ENCODE data around the gene UBE2Z.
A peak's percentile ranks its signal among the peaks of the same experiment; 100 is the strongest.

UBE2Z gene

GRCh38 chr17:48883171-48883570 is 25.0 kb upstream of the UBE2Z start:
- Histone ChIP-seq H3K9me3 (no peaks in the 10 kb centered on the region), H3K36me3 (replicated peaks) (no peaks in the 10 kb centered on the region), H3K4me1 (peaks cover 5% of the 10 kb centered on the region; the same call in 1 of the 2 replicates), H3K4me3 (no peak overlapping the region), H3K27me3 (ENCODE audit: low read depth) (no peaks in the 10 kb centered on the region)
- no peak for DNase-seq (ENCODE audit: low spot score in 2 of 2)
- in situ Hi-C loops (cut with MboI; ENCODE audit: low sequenced_read_pairs): loop anchor here (5.0 kb wide), 1 partner anchor 81 kb away; no protein-coding TSS in a partner anchor

GRCh38 chr17:48890086-48890485 is 18.1 kb upstream of the UBE2Z start:
- H3K36me3 ChIP-seq (replicated peaks): peaks cover 5% of the 10 kb centered on the region; the same call in 1 of the 2 replicates
- no peak overlapping the region for H3K4me3 ChIP-seq
- no peak for DNase-seq (ENCODE audit: low spot score in 2 of 2)
- in situ Hi-C loops (cut with MboI; ENCODE audit: low sequenced_read_pairs): no loop called here
- no peaks in the 10 kb centered on the region for H3K9me3 ChIP-seq
- H3K27me3 ChIP-seq (ENCODE audit: low read depth): no peaks in the 10 kb centered on the region
- peaks cover 1% of the 10 kb centered on the region; the same call in 1 of the 2 replicates for H3K4me1 ChIP-seq

- in situ Hi-C loops (cut with MboI; ENCODE audit: low sequenced_read_pairs): no loop called here
- DNase-seq (ENCODE audit: low spot score in 2 of 2): no peak
- Histone ChIP-seq H3K9me3 (no peaks in the 10 kb centered on the region), H3K36me3 (replicated peaks) (peaks cover 25% of the 10 kb centered on the region), H3K4me3 (peak overlapping the region; percentile 65), H3K27me3 (ENCODE audit: low read depth) (no peaks in the 10 kb centered on the region), H3K4me1 (no peaks in the 10 kb centered on the region)
Observed at GRCh38 chr17:48892940-48893645, 15.1 kb upstream of the UBE2Z start.

- peak overlapping the region; percentile 65 for H3K4me3 ChIP-seq
- DNase-seq (ENCODE audit: low spot score in 2 of 2): no peak
- H3K36me3 ChIP-seq (replicated peaks): peaks cover 25% of the 10 kb centered on the region
- in situ Hi-C loops (cut with MboI; ENCODE audit: low sequenced_read_pairs): no loop called here
- no peaks in the 10 kb centered on the region for H3K27me3 ChIP-seq (ENCODE audit: low read depth)
- no peaks in the 10 kb centered on the region for H3K9me3 ChIP-seq
- no peaks in the 10 kb centered on the region for H3K4me1 ChIP-seq
Observed at GRCh38 chr17:48893646-48894508, 14.3 kb upstream of the UBE2Z start.

GRCh38 chr17:48894886-48895285 is 13.3 kb upstream of the UBE2Z start:
- H3K9me3 ChIP-seq: no peaks in the 10 kb centered on the region
- DNase-seq (ENCODE audit: low spot score in 2 of 2): no peak
- H3K27me3 ChIP-seq (ENCODE audit: low read depth): no peaks in the 10 kb centered on the region
- H3K4me1 ChIP-seq: no peaks in the 10 kb centered on the region
- H3K4me3 ChIP-seq: no peak overlapping the region
- in situ Hi-C loops (cut with MboI; ENCODE audit: low sequenced_read_pairs): no loop called here
- peaks cover 25% of the 10 kb centered on the region for H3K36me3 ChIP-seq (replicated peaks)

DNA sequence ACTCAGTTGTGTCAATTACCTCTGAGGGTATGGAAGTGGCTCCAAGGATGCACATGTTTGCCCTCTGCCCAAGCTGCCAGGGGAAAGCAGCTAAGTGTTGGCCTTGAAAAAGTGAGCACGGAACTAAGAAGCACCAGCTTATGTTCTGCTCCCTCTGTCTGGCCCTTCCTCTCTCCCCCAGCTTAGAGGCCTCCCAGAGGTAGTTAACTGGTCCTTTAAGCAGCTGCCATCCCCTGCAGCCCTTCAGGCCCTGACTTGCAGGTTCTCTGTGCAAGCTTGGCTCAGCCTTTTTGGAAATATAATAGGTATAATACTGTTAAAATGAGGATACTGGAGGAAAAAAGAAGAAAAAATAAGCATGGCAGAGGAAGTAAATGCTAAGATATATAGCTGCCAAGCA is 7.0 kb upstream of the UBE2Z start:
- DNase-seq (ENCODE audit: low spot score in 2 of 2): no peak
- in situ Hi-C loops (cut with MboI; ENCODE audit: low sequenced_read_pairs): no loop called here
- Histone ChIP-seq H3K27me3 (ENCODE audit: low read depth) (no peaks in the 10 kb centered on the region), H3K9me3 (no peaks in the 10 kb centered on the region), H3K4me1 (no peaks in the 10 kb centered on the region), H3K36me3 (replicated peaks) (peaks cover 10% of the 10 kb centered on the region), H3K4me3 (no peak overlapping the region)

DNA sequence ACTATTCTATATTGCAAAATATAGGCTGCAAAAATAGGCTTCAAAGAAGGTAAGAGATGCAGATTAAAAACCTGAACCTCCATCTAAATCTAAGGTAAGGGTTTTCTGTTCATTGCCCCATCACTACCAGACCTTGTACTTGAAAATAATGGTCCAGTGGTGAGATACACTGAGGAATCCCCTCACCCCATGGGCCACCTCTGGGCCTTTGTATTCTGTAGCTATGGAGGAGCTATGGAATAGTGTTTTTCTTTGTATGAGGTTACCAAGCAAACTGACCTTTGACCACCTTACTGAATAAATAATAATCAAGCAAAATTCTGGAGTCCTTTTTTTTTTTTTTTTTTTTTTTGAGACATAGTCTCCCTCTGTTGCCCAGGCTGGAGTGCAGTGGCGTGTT is 4.8 kb upstream of the UBE2Z start:
- Histone ChIP-seq H3K9me3 (no peaks in the 10 kb centered on the region), H3K27me3 (ENCODE audit: low read depth) (no peaks in the 10 kb centered on the region), H3K36me3 (replicated peaks) (no peaks in the 10 kb centered on the region), H3K4me3 (no peak overlapping the region), H3K4me1 (no peaks in the 10 kb centered on the region; the same call in 1 of the 2 replicates)
- DNase-seq (ENCODE audit: low spot score in 2 of 2): no peak
- in situ Hi-C loops (cut with MboI; ENCODE audit: low sequenced_read_pairs): no loop called here

DNA sequence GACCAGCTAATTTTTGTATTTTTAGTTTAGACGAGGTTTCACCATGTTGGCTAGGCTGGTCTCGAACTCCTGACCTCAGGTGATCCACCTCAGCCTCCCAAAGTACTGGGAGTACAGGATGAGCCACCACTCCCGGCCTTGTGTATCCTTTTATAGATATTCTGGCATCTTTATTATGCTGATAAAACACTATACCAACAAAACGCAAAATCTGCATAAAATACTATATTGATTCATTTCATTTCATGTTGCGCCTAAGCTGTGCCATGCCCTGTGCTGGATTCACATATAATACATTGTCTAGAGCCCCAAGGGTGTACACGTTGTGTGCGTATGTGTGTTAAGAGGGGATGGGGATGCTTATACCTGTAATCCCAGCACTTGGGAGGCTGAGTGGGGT is 3.8 kb upstream of the UBE2Z start:
- H3K9me3 ChIP-seq: no peaks in the 10 kb centered on the region
- in situ Hi-C loops (cut with MboI; ENCODE audit: low sequenced_read_pairs): no loop called here
- no peak for DNase-seq (ENCODE audit: low spot score in 2 of 2)

GRCh38 chr17:48905987-48906515 is 2.2 kb upstream of the UBE2Z start:
- peaks cover 15% of the 10 kb centered on the region for H3K4me1 ChIP-seq
- in situ Hi-C loops (cut with MboI; ENCODE audit: low sequenced_read_pairs): no loop called here
- H3K27me3 ChIP-seq (ENCODE audit: low read depth): no peaks in the 10 kb centered on the region
- peaks cover 16% of the 10 kb centered on the region for H3K36me3 ChIP-seq (replicated peaks)
- no peaks in the 10 kb centered on the region for H3K9me3 ChIP-seq
- H3K4me3 ChIP-seq: no peak overlapping the region
- no peak for DNase-seq (ENCODE audit: low spot score in 2 of 2)

More for the DNA sequence above, 3.8 kb upstream of the UBE2Z start:
- no peaks in the 10 kb centered on the region; the same call in 1 of the 2 replicates for H3K4me1 ChIP-seq
- no peak overlapping the region for H3K4me3 ChIP-seq
- no peaks in the 10 kb centered on the region for H3K36me3 ChIP-seq (replicated peaks)
- no peaks in the 10 kb centered on the region for H3K27me3 ChIP-seq (ENCODE audit: low read depth)

DNA sequence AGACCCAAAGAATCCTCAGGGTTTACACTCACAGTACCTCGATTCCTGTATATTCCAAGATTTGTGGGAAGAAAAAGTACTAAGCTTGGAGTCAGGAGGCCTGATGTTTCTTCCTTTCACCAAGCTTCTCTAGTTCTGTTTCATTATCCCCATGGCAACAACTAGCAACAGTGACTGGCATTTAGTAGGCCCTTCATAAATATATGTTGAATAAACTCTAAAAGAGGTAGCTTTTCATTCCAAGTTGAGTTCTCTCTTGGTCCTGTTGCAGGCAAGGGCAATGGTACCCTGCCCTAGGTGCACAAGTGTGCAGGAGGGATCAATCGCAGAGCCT is 527 bp upstream of the UBE2Z start:
- Histone ChIP-seq H3K27me3 (ENCODE audit: low read depth) (no peaks in the 10 kb centered on the region), H3K9me3 (no peaks in the 10 kb centered on the region), H3K36me3 (replicated peaks) (peaks cover 32% of the 10 kb centered on the region), H3K4me1 (peaks cover 15% of the 10 kb centered on the region), H3K4me3 (peak overlapping the region; percentile 45)
- in situ Hi-C loops (cut with MboI; ENCODE audit: low sequenced_read_pairs): no loop called here
- DNase-seq (ENCODE audit: low spot score in 2 of 2): peak in 1 of 2 experiments; percentile 25

DNA sequence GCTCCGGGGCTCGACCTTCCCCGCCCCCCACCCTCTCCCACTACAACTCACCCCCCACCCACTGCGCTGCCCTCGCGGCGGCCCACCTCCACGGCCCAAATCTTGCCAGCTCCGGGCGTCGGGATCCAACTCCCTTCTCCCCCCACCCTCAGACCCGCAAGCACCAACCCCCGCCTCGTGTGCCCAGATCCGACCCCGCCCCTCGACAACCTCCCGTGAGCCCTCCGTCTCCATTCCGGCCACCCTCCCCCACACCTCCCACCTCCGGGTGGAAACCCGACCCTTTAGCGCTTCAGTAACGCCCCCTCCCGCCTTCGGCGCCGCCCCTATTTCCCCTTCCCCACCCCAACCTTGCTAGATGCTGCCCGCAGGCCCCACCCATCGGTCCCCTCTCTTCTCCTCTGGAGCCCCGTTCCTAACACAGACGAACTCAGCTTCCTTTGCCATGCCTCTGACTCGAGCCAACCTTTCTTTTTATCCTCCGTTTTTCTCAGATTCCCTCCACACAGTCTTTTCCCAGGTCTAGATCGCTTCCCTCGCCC is 717 bp downstream of the UBE2Z start:
- DNase-seq (ENCODE audit: low spot score in 2 of 2): peak; percentile 91 to 99
- in situ Hi-C loops (cut with MboI; ENCODE audit: low sequenced_read_pairs): no loop called here
- Histone ChIP-seq H3K4me3 (peak overlapping the region; percentile 45), H3K4me1 (peaks cover 15% of the 10 kb centered on the region), H3K36me3 (replicated peaks) (peaks cover 44% of the 10 kb centered on the region), H3K9me3 (no peaks in the 10 kb centered on the region), H3K27me3 (ENCODE audit: low read depth) (no peaks in the 10 kb centered on the region)

GRCh38 chr17:48909783-48910182 is 1.6 kb downstream of the UBE2Z start:
- Histone ChIP-seq H3K36me3 (replicated peaks) (peaks cover 51% of the 10 kb centered on the region), H3K4me3 (peak overlapping the region; percentile 45), H3K4me1 (peaks cover 15% of the 10 kb centered on the region), H3K9me3 (no peaks in the 10 kb centered on the region), H3K27me3 (ENCODE audit: low read depth) (no peaks in the 10 kb centered on the region)
- no peak for DNase-seq (ENCODE audit: low spot score in 2 of 2)
- in situ Hi-C loops (cut with MboI; ENCODE audit: low sequenced_read_pairs): no loop called here

DNA sequence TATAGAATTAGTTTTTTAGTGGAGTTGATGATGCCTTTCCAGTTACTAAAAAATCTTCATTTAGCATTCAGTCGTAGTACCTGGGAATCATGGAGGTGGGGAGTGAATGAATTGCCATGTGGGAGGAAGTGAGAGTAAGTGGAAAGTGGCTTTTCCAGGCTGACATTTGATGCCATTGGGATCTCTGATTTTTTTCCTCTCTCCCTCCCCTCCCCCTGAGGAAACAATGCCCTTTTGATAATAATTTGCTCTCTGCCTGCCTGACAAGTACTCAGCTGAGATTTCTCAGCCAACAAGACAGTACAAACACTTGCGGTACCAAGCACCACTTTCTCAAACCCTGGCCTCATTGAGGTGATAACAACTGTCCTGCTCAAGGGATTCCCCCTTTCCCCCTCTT is 2.2 kb downstream of the UBE2Z start:
- Histone ChIP-seq H3K36me3 (replicated peaks) (peaks cover 55% of the 10 kb centered on the region), H3K4me1 (peaks cover 15% of the 10 kb centered on the region), H3K4me3 (peak overlapping the region; percentile 45; the same call in 1 of the 2 replicates), H3K9me3 (no peaks in the 10 kb centered on the region), H3K27me3 (ENCODE audit: low read depth) (no peaks in the 10 kb centered on the region)
- no peak for DNase-seq (ENCODE audit: low spot score in 2 of 2)
- in situ Hi-C loops (cut with MboI; ENCODE audit: low sequenced_read_pairs): no loop called here

- H3K36me3 ChIP-seq (replicated peaks): peaks cover 75% of the 10 kb centered on the region
Observed at GRCh38 chr17:48912476-48912875, 4.3 kb downstream of the UBE2Z start.

More at GRCh38 chr17:48912476-48912875, 4.3 kb downstream of the UBE2Z start:
- in situ Hi-C loops (cut with MboI; ENCODE audit: low sequenced_read_pairs): no loop called here
- Histone ChIP-seq H3K9me3 (no peaks in the 10 kb centered on the region), H3K4me3 (no peak overlapping the region), H3K27me3 (ENCODE audit: low read depth) (no peaks in the 10 kb centered on the region), H3K4me1 (peaks cover 15% of the 10 kb centered on the region)
- no peak for DNase-seq (ENCODE audit: low spot score in 2 of 2)

Measured in HAP-1 (cell line).